ENCODE results near the gene OGDHL.
"Not testable (repeated sequence)": the region's sequence is repeated elsewhere in the genome, so short reads cannot be mapped to it uniquely, and the experiment has no call there.

Gene OGDHL

DNA sequence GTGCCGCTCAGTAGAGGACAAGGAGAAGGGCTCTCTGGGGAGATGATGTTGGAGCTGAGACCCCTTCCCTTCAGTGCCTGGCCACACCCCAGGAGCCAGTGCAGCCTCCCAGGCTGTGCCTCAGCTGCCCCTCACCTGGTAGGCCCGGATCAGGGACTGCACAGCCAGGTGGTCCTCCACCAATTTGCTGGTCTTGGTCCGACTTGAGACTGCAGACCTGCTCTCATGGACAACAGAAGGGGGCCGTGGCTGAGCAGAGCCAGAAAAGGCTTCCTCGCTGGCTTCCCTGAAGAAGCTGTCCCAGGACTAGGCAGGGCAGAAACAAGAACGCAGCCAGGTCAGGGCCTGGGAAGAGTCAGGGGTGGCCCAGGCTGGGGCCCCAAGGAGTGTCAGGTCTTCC lies 5.5 kb downstream of the OGDHL start:
- FAIRE-seq = no peak
- DNase-seq (ENCODE audit: low spot score) = no peak

DNA sequence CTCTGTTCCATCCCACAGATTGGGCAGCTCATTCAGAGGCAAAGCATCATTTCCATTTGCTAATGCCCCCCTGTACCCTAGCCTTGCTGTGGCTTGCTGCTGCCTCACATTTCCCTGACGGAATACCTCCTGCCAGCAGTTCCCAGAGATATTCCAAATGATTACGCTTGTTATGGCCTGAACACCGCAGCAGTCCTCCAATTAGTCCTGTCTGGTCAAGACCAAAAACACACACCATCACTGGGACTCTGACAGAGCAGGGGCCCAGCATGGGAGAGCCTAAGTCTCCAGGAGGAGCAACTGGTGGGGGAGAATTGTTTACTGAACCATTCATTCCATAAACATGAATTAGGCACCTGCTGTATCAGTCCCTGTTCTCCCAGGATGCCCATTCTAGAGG lies 6.1 kb downstream of the OGDHL start:
- DNase-seq (ENCODE audit: low spot score) (no peak), FAIRE-seq (no peak)

DNA sequence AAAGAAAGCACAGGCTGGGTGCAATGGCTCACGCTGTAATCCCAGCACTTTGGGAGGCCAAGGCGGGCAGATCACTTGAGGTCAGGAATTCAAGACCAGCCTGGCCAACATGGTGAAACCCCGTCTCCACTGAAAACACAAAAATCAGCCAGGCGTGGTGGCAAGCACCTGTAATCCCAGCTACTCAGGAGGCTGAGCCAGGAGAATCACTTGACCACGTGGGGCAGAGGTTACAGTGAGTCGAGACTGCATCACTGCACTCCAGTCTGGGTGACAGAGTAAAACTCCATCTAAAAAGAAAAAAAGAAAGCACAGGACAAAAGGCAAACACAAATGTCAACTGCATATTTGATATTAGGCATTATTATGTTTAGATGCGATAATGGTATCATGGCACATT lies 7.2 kb downstream of the OGDHL start:
- not testable (repeated sequence) for FAIRE-seq; DNase-seq (ENCODE audit: low spot score)

DNA sequence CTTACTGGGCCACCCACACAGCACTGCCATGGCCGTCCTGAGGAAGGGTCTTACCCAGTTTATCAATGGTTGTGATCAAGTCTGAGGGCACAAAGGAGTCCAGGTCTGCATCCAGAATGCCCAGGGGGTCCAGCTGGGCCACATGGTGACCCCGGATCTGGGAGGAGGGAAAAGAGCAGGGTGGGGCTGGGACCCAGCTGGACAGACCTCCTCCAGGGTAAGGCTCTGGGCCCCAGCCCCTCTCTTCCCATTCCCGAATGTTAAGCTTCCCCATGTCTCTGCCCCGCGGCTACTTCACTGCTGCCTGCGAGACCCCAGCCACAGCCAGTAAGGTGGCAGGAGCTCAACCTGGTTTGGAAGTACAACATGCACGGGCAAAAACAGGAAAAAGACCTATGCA lies 9.5 kb downstream of the OGDHL start:
- FAIRE-seq (no peak), DNase-seq (ENCODE audit: low spot score) (no peak)

DNA sequence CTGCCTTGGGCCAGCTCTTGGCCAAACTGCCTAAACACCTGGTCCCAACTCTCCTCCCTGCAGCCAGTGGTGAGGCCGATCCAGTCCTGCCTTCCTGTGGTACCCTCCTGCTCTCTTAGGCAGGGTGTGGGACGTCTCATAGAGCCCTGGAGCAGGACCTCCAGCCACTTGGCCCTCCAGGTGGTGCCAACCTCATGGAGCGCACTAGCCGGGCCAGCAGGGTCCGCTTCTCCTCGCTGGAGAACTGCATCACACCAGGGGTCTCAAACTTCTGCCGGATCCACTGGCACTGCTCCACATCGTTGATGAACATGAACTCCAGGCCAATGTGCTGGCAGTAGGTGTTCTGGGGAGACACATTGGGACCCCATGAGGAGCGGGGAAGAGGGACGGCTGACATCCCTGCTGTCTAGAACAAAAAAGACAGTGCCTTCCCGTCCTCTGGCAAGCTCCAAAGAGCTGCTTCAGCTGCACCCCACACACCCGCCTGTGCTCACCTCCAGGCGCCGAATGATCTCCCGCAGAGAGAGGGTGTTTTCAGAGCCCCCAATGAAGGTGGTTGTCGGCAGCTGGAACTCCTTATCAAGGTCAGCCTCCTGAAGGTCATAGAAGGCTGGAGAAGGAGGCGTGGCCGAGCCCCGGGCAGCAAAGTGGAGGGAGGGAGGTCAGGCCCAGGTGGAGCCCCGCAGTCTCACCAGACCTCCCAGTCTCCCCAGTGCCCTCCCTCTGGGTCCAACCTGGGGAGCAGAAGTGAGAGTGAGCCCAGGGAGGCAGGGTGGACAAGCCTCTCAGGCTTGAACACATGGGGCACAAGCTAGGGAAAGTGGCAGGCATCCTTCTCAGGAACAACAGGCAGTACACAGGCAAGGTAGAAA lies 10.2 kb downstream of the OGDHL start:
- FAIRE-seq (no peak), DNase-seq (ENCODE audit: low spot score) (no peak)

DNA sequence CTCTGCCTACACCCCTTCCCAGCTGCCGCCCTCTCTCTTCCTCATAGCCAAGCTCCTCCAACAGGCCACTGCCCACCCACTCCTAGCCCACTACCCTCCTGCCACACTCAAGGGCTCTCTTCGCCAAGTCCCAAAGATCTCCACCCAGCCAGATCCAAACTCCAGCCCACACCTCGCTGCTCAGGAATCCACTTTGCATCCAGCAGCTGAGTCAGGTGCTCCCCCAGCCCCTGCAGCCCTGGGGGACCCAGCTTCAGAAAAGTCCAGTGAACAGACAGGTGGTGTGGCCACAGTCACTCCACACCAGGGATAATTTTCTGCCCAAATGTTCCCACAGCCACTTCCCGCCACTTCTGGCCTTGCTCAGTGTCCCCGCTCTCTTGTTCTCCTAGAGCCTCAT lies 10.9 kb downstream of the OGDHL start:
- no peak for FAIRE-seq
- DNase-seq (ENCODE audit: low spot score) = no peak

DNA sequence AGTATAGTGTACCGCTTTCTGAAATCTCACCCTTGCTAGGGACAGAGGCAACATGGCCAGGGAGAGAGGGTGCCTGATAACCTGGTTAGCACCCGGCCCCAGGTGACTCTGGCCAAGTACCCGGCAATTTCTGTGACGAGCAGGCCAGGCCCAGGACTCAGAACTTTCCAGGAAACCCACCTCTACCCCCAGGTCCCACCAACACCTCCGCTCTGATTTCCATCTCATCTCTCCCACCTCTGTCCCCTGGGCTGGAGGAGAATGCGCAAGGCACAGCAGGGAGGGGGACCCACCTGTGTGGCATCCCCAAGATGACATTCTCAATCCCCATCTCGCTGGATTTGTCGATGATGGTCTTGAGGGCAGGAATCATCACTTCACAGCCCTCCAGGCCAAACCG lies 11.6 kb downstream of the OGDHL start:
- FAIRE-seq (no peak), DNase-seq (ENCODE audit: low spot score) (no peak)

DNA sequence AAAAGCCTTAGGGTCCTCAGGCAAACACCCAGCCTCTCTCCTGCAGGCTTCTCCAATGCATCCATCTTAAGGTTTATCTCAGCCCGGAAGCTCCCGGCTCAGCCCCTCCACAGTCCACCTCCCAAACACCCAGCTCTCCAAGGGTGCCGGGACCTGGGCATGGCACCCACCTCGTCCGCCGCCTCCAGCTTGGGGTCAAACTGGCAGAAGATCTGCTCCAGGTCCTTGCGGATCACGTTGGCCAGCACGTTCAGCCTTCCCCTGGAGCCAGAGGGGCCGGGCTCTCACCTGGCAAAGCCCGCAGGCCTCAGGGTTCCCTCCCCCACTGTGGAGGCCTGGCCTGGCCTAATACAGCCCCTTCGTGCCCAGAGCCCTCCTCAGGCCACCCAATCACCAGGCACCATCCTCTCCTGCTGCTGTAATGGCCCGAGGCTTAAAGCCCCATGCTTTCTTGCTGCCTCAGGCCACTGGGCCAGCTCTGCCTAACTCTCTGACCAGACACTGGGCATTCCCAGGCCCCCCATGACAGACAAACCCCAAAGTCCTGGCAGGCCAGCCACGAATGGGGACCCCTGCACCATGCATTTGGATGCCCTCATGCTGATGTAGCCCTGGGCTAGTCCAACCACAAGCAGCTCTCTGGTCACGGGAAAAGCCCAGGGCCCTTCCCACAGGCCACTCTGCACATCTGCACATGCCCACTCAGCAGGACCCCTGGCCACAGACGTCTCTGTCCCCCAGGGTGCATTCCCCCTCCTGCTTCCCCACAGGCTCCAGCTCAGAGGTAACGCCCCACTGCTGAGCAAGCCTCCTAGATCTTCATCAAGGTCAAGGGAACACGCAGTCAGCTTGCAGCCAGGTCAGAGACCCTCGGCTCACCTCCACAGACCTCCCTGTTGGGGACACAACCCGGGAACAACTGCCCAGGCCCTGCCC lies 12.3 kb downstream of the OGDHL start:
- FAIRE-seq (no peak), DNase-seq (ENCODE audit: low spot score) (no peak)

DNA sequence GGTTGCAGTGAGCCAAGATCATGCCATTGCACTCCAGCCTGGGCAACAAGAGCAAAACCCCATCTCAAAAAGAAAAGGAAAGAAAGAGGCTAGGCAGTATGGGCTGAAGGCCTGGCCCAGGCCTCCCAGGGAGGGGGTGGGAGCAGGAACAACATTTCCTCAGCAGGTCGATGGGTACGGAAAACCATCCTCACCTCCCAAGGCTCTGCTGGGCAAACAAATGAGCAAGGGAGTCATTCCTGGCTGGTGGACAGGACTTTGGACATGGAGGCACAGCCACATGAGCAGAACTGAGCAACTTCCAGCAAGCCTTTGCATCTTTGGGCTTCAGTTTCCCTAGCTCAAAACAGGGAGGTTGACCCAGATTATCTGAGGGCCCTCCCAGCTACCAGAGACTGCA lies 13.0 kb downstream of the OGDHL start:
- DNase-seq (ENCODE audit: low spot score) (no peak), FAIRE-seq (no peak)

DNA sequence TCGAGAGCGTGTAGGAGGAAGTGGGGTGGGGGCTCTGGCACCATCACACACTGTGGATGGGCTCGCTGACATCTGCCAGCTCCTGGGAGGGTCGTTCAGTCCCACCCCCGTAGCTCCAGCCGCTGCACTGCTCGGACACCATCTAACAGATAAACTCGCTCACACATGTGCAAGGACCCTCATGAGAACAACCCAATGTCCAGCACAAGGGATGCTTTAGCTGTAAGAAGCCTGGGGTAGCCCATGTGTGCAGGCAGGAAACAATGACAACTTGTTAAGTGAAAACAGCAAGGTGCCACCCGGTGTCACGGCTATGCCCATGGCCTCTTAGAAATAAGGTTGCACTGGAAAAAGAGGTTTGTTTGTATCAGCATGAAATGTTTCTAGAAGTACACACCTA lies 14.1 kb downstream of the OGDHL start:
- DNase-seq (ENCODE audit: low spot score) (no peak), FAIRE-seq (no peak)

DNA sequence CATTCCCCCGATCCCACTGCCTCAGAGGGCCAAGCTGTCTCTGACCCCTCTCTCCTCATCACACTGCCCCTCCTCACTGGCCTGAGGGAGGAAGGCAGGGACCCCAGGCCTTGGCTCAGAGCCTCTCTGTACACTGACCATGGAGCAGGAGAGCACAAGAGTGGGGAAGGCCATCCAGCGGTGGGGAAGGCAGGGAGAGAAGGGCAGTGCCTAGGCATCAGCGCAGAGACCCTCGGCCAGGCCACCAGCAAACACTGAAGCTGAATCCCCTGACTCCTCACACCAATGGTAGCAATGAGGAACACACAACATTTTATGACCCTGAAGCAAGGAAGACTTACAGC lies 14.8 kb downstream of the OGDHL start:
- FAIRE-seq (no peak), DNase-seq (ENCODE audit: low spot score) (no peak)

DNA sequence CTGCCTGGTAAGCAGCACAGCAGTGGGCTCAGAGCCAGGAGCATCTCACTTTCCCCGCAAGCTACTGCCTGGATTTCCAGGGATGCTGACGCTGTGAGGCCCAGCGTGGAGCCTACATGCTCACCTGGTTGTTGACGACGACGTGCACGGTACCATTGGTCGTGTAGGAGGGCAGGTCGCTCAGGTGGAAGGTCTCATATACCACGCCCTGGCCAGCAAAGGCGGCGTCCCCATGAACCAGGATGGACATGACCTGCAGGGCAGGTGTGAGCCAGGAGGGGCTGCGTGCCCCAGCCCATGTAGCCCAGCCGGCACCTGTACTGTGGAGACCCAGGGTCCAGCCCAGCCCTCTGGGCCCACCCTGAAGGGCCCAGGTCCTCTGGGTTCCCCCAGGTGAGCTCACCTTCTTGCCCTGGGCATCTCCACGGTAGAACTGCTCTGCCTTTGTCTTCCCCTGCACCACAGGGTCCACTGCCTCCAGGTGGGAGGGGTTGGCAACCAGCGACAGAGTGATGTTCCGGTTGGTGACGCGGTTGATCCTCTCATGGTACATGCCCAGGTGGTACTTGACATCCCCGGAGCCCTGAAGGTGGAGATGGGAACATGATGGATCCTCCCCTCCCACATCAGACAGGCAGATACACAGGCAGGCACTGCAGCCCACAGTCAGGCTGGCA lies 15.4 kb downstream of the OGDHL start:
- no peak for FAIRE-seq

DNA sequence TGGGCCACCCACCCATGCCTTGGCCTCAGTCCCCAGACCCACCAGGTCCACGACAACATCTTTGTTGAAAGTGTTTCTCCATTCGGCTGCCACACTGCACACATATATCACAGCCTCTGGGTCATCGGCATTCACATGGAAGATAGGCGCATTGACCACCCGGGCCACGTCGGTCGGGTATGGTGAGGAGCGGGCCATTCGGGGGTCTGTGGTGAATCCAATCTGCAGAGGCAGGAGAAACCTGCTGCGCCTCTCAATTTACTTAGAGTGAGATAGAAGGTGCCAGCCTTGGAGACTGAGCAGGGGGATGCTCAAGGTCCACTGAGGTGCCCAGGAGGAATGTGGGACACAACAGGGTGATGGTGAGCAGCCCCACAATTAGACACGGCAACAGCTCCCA lies 16.4 kb downstream of the OGDHL start:
- FAIRE-seq (no peak), DNase-seq (ENCODE audit: low spot score) (no peak)

More for the DNA sequence above, 15.4 kb downstream of the OGDHL start:
- no peak for DNase-seq (ENCODE audit: low spot score)

DNA sequence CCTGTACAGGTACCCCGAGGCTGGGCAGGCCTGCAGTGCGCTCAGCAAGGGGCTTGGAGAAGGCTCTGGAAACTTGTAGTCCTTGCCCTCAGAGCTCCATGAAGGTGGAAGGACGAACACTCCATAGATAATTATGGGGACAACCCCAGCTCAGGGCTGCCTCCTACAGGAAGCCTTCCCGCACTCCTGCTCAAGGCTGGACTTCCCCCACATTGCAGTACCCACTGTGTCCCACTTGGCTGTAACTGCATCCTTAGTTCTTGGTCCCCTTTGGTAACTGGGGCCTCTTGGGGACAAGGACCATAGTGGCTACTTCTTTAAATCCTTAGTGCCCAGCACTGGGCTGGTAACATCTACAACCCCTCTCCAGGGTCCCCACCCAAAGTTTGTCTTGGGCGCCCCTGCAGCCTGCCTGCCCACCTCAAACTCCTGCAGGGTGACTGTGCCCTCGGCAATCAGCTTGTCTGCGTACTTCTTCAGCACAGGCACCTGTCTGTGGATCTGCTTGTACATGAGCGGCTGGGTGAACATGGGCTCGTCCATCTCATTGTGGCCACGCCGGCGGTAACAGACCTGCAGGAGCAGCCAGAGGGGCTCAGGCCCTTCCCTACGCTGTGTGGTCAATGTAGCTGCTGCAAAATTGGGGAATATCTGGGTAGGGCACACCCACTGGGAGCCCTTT lies 17.1 kb downstream of the OGDHL start:
- no peak for DNase-seq (ENCODE audit: low spot score)
- FAIRE-seq = no peak

DNA sequence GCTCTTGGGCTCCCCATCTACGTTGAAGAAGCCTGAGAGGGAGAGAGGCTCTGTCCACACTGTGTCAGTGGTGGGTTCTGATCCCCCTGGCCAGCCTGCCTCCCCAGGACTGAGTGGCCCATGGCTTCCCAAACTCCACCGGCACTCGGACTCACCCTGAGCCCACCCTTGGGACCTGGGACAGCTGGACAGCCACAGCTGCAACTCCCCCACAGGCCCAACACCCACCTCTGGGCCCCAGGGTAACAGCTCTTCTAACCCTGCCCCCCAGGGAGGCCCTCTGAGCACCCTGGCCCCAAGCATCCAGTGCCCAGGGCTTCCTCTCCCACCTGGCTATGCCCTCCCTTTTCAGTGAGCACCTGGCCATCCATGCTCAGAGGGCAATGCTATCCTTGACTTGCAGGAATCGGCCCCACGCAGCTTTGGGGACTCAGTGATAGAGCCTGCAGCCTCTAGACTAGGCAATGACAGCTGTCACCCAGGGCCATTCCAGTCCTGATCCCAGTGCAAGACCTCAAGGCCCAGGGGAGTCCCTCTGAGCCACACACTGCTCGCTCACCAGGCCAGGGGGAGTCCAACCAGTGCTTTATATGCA lies 17.9 kb downstream of the OGDHL start:
- DNase-seq (ENCODE audit: low spot score) = no peak
- FAIRE-seq = no peak

DNA sequence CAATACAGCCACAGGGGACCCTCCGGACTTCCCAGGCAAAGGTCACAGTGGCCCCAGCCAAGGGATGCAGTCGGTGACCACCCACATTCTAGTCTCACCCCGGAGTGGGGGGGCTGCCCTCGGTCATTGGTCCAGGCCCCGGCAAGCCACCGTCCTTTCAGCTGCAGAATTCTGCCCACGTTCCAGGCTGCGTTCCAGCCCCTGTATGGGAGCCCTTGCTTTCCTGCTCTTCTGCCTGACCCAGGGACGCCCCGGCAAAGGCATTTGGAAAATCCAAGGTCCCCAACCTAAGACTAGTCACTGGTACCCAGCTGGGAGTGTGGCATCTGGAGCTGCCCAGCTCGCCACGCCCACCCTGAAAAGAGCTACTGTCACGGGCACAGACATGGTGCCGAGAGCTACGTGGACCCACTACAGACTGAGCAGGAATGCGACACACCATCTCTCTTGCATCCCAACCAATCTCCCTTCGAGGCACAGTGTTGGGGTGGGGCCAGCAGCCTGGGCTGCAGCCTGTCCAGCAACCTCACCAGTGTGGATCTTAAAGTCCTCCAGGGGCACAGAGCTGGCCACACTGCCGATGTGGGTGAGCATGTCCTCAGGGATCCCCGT lies 18.6 kb downstream of the OGDHL start:
- FAIRE-seq (no peak), DNase-seq (ENCODE audit: low spot score) (no peak)

DNA sequence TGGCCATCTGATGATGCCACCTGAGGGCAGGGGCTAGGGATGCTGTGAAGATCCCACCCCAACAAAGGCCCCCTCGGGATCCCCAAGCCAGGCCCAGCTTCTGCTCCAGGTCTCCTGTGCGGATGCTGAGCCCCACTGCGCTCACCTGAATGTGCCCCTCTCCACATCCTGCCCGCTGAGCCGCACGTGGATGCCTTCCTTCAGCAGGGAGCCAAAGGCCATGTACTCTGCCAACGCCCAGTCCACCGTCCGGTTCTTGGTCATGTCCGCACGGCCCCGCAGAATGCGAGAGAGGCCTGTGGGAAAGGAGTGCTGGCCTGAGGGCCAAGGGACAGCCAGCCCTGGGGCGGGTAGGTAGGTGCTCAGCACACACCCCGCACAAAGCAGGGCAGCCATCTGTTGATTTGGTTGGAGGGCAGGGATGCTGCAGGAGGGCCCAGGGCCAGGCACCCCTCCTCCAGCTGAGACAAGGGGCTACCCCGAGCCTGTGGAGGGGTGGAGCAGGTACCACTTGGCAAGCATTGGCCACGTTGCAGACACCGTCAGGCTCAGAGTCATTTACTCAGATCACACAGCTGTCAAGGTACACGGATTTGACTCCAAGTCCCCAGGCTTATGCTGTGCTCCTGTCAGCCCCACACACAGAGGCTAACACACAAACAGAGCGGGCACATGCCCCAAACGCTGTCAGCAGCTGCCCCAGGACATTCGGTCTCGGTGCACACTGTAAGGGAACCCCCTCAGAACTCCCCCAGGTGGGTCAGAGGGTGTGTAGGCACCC lies 19.2 kb downstream of the OGDHL start:
- FAIRE-seq = no peak
- no peak for DNase-seq (ENCODE audit: low spot score)

DNA sequence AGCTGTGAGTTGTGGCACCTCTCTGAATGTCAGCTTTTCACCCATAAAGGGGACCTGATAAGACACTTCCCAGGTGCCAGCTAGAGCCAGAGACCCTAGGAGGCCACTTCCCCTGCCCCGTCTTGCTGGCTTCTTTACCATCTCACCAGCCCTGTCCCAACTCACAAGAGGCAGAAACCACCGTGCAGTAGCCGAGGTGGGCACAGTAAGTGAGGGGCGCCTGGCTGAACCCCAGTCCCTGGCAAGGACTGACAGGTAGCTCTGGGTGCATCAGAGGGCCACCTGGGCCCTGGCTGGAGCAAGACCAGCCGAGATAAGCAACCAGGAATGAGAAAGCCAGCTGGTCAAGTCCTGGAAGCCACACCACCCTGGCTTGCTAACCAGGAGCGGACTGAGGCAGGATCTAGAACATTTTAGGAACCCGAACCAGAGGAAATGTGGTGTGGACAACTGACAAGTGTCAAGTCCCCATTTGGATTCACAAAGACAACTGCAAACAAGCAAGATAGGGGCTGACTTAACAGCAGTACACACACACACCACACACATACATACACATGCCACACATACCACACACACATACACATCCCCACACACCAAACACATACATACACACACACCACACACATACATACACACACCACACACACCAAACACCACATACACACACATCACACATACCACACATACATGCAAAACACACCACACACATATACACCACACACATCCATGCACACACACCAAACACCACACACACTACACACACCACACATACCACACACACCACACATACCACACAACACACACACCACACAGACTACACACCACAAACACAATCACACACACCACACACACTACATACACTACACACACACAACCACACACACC lies 20.8 kb downstream of the OGDHL start:
- no peak for DNase-seq (ENCODE audit: low spot score)
- peak; percentile 100 for FAIRE-seq

Data from urothelium cell line (cell line).